Muscle layer of duodenum (tissue), 2 donors: ENCODE measurements around the gene RNU6-1.

ENCODE experiments used
- H3K27ac ChIP-seq: one replicate; pipeline ENCODE4 v1.7.0; 2013; ENCODE audit warnings: mild to moderate bottlenecking, low read length
- H3K27me3 ChIP-seq: one replicate; pipeline ENCODE4 v1.7.0; 2013; ENCODE audit warnings: low read depth, mild to moderate bottlenecking, control low read depth, low read length
- H3K36me3 ChIP-seq, 2 donors: one replicate each; pipeline ENCODE4 v1.7.0; 2013; ENCODE audit warnings: low read length in 2 of 2, control low read depth in 1 of 2, mild to moderate bottlenecking in 1 of 2; ENCODE audit not compliant: insufficient read depth in 2 of 2, control insufficient read depth in 1 of 2
- H3K4me1 ChIP-seq, 2 donors: one replicate each; pipeline ENCODE4 v1.7.0; 2013; ENCODE audit warnings: low read length in 2 of 2, mild to moderate bottlenecking in 2 of 2, control low read depth in 1 of 2, moderate library complexity in 1 of 2; ENCODE audit not compliant: insufficient read depth in 2 of 2, control insufficient read depth in 1 of 2
- H3K4me3 ChIP-seq, 2 donors: one replicate each; pipeline ENCODE4 v1.7.0; 2013; ENCODE audit warnings: low read length in 2 of 2, low read depth in 1 of 2, mild to moderate bottlenecking in 1 of 2
- H3K9me3 ChIP-seq, 2 donors: one replicate each; pipeline ENCODE4 v1.7.0; 2013; ENCODE audit warnings: low read length in 2 of 2, control low read depth in 1 of 2, mild to moderate bottlenecking in 1 of 2; ENCODE audit not compliant: control insufficient read depth in 1 of 2
- donor health status: healthy.

RNU6-1 gene

DNA sequence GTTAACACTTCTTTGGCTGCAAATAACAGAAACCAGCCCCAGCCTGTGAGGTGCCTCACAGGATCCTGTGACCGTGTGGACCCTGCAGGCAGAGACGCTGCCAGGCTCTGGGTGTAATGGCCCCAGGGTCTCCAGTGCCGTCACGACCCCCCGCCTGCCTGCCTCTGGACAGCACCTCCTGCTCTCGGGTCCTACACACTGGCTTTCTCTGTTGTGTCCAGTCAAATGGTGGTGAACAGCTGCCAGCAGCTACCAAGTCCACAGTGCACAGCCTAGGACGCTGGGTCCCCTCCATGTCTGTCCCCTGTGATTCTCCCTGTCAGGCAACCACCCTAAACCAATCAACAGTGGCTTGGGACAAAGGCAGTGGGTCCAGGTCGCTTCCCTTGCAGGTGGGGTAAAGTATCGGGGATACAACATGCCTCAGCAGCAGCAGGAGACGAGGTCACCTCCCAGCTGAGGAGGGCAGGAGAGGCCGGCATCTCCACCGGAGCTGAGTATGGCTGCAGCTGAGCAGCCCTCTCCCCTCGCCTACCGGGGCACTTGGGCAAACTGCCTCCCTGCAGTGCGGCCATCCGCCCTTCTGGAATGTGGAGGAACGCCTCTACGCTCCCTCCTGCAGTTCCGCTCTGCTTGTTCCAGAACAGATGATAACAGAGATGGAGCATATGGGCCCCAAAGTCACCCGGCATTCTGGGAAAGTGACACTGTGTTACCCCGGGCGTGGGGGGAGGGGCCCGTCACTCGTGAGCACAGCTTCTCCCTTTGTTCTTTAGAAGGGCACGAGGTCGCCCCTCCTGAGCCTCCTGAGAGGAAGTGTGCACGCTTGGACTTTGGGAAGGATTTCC lies 35.6 kb downstream of the RNU6-1 start:
- Histone ChIP-seq H3K4me1 (no peaks in the 10 kb centered on the region), H3K4me3 (no peak overlapping the region), H3K27ac (no peak overlapping the region), H3K36me3 (peaks cover 0 to 12% of the 10 kb centered on the region in 2 donors), H3K27me3 (no peaks in the 10 kb centered on the region), H3K9me3 (no peaks in the 10 kb centered on the region)

- peaks cover 0 to 9% of the 10 kb centered on the region in 2 donors for H3K36me3 ChIP-seq
Observed at GRCh38 chr15:67803299-67803698, 36.5 kb downstream of the RNU6-1 start.

DNA sequence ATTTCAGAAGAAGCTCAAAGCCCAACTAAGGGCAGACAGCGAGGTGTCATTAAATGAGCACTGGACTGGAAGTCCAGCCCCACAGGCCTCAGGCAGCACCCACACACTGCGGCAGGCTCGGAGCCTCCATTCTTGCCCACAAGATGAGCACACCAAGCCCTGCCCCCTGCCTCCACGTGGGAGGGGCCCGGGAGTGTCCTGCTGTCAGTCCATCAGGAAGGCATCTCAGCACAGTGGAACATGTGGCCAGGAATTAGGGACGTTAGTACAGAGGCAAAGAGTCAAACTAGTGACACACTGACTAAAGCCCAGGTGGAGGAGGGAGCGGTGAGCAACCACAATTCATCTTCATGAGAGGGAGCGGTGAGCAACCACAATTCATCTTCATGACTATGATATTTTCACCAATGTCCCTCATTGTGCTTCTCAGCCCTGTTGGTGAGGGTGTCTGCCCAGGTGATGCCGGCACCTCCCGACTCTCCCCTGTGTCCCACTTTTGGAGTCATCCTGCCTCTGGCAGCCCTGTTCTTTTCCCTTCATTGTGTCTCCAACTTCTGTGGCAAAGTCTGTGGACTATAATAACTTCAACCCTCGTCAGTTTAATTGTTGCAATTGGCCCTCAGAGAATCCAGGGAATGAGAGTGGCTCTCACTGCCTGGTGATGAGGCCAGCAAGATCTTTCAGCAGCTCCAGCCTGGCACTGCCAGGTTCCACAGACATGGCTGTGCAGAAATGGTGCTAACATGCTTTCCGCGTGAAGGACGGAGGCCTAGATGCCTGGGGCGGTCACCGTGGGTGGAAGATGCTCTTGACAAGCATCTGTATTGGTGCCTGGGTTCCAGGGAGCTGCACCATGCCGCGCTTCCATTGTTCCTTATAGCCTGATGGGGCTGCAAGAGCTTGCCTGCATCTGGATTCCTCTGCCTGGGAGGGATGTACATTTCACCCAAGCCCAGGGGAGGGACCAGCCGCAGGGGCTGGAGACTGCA lies 37.6 kb downstream of the RNU6-1 start:
- Histone ChIP-seq H3K4me1 (no peaks in the 10 kb centered on the region), H3K9me3 (no peaks in the 10 kb centered on the region), H3K27ac (no peak overlapping the region), H3K4me3 (no peak overlapping the region), H3K27me3 (no peaks in the 10 kb centered on the region), H3K36me3 (peaks cover 0 to 8% of the 10 kb centered on the region in 2 donors)

More at GRCh38 chr15:67803299-67803698, 36.5 kb downstream of the RNU6-1 start:
- no peaks in the 10 kb centered on the region for H3K27me3 ChIP-seq
- no peaks in the 10 kb centered on the region for H3K4me1 ChIP-seq
- no peaks in the 10 kb centered on the region for H3K9me3 ChIP-seq
- no peak overlapping the region for H3K4me3 ChIP-seq
- H3K27ac ChIP-seq: no peak overlapping the region

DNA sequence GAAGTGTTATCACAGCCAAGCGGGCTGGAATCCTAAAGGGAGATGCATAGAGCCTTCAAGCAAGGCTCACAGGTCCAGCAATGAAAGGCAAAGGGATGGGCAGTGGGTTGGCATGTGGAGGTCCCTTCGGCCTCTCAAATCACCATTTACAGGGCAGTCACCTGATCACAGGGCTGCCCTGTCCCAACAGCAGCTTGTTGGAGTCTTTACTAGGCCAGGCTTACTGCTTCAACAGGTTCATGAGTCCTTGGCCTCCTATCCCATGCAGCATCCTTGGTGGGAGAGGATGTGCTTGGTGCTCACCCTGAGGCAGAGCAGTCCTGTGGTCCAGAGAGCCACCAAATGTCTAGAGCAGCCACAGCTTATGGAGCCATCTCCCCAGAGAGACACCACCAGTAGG lies 38.7 kb downstream of the RNU6-1 start:
- H3K36me3 ChIP-seq: peaks cover 0 to 3% of the 10 kb centered on the region in 2 donors
- no peak overlapping the region for H3K27ac ChIP-seq
- H3K9me3 ChIP-seq: no peaks in the 10 kb centered on the region
- no peak overlapping the region for H3K4me3 ChIP-seq
- no peaks in the 10 kb centered on the region for H3K27me3 ChIP-seq
- H3K4me1 ChIP-seq: no peaks in the 10 kb centered on the region

GRCh38 chr15:67799801-67800205 lies 40.0 kb downstream of the RNU6-1 start:
- Histone ChIP-seq H3K27ac (no peak overlapping the region), H3K27me3 (no peaks in the 10 kb centered on the region), H3K36me3 (peaks cover 0 to 9% of the 10 kb centered on the region in 2 donors), H3K4me1 (no peaks in the 10 kb centered on the region), H3K4me3 (no peak overlapping the region), H3K9me3 (peaks cover 5 to 6% of the 10 kb centered on the region in 2 donors)

GRCh38 chr15:67796196-67797127 lies 43.4 kb downstream of the RNU6-1 start:
- no peak overlapping the region for H3K4me3 ChIP-seq
- no peak overlapping the region for H3K27ac ChIP-seq
- peaks cover 5 to 11% of the 10 kb centered on the region in 2 donors for H3K9me3 ChIP-seq
- no peaks in the 10 kb centered on the region for H3K4me1 ChIP-seq
- H3K27me3 ChIP-seq: no peaks in the 10 kb centered on the region
- peaks cover 0 to 17% of the 10 kb centered on the region in 2 donors for H3K36me3 ChIP-seq

DNA sequence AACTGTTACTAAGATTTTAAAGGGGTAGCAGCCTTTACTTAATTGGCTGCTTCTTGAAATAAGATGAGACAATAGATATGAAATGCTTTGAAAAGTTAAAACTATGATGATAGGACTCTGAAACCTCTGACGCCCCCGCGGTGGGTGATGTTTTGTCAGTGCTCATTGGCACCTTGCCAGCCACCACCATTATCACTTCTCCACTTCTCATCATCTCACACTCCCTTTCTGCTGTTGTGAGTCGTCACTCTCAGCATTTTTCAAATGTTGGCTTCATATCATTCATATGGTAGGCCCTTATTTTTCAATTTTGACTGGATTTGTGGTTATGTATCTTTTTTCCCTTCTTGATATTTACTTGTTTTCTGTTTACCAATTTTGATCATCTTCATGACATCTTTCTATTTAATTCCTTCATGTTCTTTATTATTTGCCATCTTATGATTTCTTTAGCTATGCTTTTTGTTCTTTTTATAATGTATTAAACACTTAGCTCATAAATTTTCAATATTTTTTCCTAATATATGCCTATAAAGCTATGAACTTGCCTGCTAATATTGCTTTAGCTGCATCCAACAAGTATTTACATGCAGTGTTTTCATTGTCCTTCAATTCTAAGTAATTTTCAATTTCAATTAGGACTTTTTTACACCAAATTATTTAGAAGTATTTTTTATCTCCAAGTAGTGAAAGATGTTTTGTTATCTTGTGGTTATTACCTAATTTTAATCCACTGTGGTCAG lies 44.8 kb downstream of the RNU6-1 start:
- H3K36me3 ChIP-seq: peaks cover 0 to 21% of the 10 kb centered on the region in 2 donors
- H3K4me1 ChIP-seq: no peaks in the 10 kb centered on the region
- no peak overlapping the region for H3K4me3 ChIP-seq
- no peak overlapping the region for H3K27ac ChIP-seq
- no peaks in the 10 kb centered on the region for H3K27me3 ChIP-seq
- peaks cover 5 to 11% of the 10 kb centered on the region in 2 donors for H3K9me3 ChIP-seq

- peaks cover 5 to 11% of the 10 kb centered on the region in 2 donors for H3K9me3 ChIP-seq
- H3K36me3 ChIP-seq: peaks cover 0 to 21% of the 10 kb centered on the region in 2 donors
- no peak overlapping the region for H3K4me3 ChIP-seq
- H3K4me1 ChIP-seq: no peaks in the 10 kb centered on the region
- no peak overlapping the region for H3K27ac ChIP-seq
- no peaks in the 10 kb centered on the region for H3K27me3 ChIP-seq
Observed at GRCh38 chr15:67792250-67792942, 47.4 kb downstream of the RNU6-1 start.

DNA sequence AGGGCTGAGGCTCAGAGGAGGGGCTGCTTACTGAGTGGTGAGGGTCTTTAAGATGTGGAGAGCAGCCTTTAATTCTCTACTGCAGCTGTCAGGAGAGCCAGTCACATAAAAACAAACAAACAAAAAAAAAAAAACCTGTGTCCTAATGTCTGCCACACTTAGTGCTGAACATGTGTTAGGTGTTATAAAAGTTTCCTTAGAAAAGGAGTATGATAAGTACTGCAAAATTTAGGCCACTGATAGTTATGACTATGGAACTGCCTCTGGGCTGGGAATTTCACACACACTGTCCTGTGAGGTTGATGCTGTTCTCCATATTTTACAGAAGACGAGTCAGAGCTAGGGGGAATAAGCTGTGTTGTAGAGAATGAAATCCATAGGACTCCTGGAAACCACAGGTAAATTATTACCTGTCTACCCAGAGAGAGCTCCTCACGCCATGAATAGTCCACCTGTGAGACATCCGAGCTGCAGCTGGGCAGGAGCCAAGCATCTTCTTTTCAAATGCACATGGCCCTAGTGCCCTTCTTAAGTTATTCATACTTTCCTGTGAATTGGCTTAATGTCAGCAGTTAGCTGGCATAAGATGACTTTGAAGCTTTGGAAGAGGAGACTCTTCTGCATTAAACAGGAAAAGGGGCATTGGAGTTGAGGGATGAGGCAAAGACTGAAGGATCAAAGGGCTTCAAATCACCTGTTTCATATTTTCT lies 49.1 kb downstream of the RNU6-1 start:
- no peak overlapping the region for H3K4me3 ChIP-seq
- H3K4me1 ChIP-seq: no peaks in the 10 kb centered on the region
- H3K36me3 ChIP-seq: peaks cover 0 to 17% of the 10 kb centered on the region in 2 donors
- H3K27ac ChIP-seq: no peak overlapping the region
- no peaks in the 10 kb centered on the region for H3K27me3 ChIP-seq
- peaks cover 5 to 11% of the 10 kb centered on the region in 2 donors for H3K9me3 ChIP-seq
